Measurements from ENCODE around the gene RAP1GAP2.

DNA sequence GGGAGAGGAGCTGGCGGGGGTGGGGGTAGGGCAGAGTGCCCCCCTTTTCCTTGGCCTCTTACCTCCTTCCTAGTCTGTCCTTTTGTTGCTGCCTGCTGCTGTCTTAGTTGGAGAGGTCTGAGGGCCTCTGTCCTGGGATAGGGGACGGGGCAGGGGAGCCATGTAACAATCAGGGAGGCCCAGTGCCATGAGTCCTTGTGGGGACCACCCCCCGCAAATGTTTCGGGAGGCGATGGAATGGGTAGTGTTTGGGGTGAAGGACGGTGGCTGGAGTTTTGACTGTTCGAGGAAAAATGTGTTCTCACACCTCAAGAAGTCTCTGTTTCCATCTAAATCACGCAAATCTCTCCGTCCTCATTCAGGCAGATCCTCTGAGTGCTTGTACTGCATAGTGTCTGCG lies 168.1 kb downstream of the RAP1GAP2 start:
- TF ChIP-seq, protein P1, sequence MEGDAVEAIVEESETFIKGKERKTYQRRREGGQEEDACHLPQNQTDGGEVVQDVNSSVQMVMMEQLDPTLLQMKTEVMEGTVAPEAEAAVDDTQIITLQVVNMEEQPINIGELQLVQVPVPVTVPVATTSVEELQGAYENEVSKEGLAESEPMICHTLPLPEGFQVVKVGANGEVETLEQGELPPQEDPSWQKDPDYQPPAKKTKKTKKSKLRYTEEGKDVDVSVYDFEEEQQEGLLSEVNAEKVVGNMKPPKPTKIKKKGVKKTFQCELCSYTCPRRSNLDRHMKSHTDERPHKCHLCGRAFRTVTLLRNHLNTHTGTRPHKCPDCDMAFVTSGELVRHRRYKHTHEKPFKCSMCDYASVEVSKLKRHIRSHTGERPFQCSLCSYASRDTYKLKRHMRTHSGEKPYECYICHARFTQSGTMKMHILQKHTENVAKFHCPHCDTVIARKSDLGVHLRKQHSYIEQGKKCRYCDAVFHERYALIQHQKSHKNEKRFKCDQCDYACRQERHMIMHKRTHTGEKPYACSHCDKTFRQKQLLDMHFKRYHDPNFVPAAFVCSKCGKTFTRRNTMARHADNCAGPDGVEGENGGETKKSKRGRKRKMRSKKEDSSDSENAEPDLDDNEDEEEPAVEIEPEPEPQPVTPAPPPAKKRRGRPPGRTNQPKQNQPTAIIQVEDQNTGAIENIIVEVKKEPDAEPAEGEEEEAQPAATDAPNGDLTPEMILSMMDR (IDR thresholded peaks at IDR 0.05) = no peak
- no peak for TF ChIP-seq POLR2A (IDR thresholded peaks at IDR 0.05)
